ENCODE results near the gene MAGI2. TPM values are rescaled to one million over a fixed set of nuclear protein-coding genes. Genes with fewer than 3 reads are reported as not detected.

The MAGI2 gene
- total RNA-seq, 1 donor from 2014 or later: 5.8 TPM

- Mint-ChIP-seq H3K4me3 (ENCODE audit: unreplicated experiment) (no peak overlapping the region), H3K4me1 (ENCODE audit: low read depth) (peaks cover 8% of the 10 kb centered on the region), H3K36me3 (ENCODE audit: low read depth) (peaks cover 1% of the 10 kb centered on the region), H3K27me3 (ENCODE audit: low read depth) (peaks cover 1% of the 10 kb centered on the region), H3K27ac (ENCODE audit: unreplicated experiment) (no peak overlapping the region), H3K9me3 (ENCODE audit: low read depth) (peaks cover 5% of the 10 kb centered on the region)
- no peak for DNase-seq (ENCODE audit: low spot score)
- TF ChIP-seq, protein P1, sequence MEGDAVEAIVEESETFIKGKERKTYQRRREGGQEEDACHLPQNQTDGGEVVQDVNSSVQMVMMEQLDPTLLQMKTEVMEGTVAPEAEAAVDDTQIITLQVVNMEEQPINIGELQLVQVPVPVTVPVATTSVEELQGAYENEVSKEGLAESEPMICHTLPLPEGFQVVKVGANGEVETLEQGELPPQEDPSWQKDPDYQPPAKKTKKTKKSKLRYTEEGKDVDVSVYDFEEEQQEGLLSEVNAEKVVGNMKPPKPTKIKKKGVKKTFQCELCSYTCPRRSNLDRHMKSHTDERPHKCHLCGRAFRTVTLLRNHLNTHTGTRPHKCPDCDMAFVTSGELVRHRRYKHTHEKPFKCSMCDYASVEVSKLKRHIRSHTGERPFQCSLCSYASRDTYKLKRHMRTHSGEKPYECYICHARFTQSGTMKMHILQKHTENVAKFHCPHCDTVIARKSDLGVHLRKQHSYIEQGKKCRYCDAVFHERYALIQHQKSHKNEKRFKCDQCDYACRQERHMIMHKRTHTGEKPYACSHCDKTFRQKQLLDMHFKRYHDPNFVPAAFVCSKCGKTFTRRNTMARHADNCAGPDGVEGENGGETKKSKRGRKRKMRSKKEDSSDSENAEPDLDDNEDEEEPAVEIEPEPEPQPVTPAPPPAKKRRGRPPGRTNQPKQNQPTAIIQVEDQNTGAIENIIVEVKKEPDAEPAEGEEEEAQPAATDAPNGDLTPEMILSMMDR (IDR thresholded peaks at IDR 0.05): no peak
Measured at GRCh38 chr7:78662939-78663338, 790.5 kb downstream of the MAGI2 start.

GRCh38 chr7:78649976-78650375 is 803.5 kb downstream of the MAGI2 start:
- TF ChIP-seq, protein P1 (IDR thresholded peaks at IDR 0.05): no peak
- no peak for DNase-seq (ENCODE audit: low spot score)
- Mint-ChIP-seq H3K4me1 (ENCODE audit: low read depth) (no peaks in the 10 kb centered on the region), H3K36me3 (ENCODE audit: low read depth) (no peaks in the 10 kb centered on the region), H3K9me3 (ENCODE audit: low read depth) (peaks cover 16% of the 10 kb centered on the region), H3K4me3 (ENCODE audit: unreplicated experiment) (no peak overlapping the region), H3K27ac (ENCODE audit: unreplicated experiment) (no peak overlapping the region), H3K27me3 (ENCODE audit: low read depth) (no peaks in the 10 kb centered on the region)

GRCh38 chr7:78649236-78649635 is 804.2 kb downstream of the MAGI2 start:
- H3K27me3 Mint-ChIP-seq (ENCODE audit: low read depth): peaks cover 3% of the 10 kb centered on the region
- peaks cover 16% of the 10 kb centered on the region for H3K9me3 Mint-ChIP-seq (ENCODE audit: low read depth)
- TF ChIP-seq, protein P1 (IDR thresholded peaks at IDR 0.05): no peak
- no peak overlapping the region for H3K27ac Mint-ChIP-seq (ENCODE audit: unreplicated experiment)
- no peaks in the 10 kb centered on the region for H3K36me3 Mint-ChIP-seq (ENCODE audit: low read depth)
- DNase-seq (ENCODE audit: low spot score): no peak
- no peak overlapping the region for H3K4me3 Mint-ChIP-seq (ENCODE audit: unreplicated experiment)
- no peaks in the 10 kb centered on the region for H3K4me1 Mint-ChIP-seq (ENCODE audit: low read depth)

GRCh38 chr7:78642751-78643150 is 810.7 kb downstream of the MAGI2 start:
- TF ChIP-seq, protein P1 (IDR thresholded peaks at IDR 0.05): no peak
- Mint-ChIP-seq H3K36me3 (ENCODE audit: low read depth) (no peaks in the 10 kb centered on the region), H3K4me1 (ENCODE audit: low read depth) (no peaks in the 10 kb centered on the region), H3K27me3 (ENCODE audit: low read depth) (peaks cover 3% of the 10 kb centered on the region), H3K4me3 (ENCODE audit: unreplicated experiment) (no peak overlapping the region), H3K9me3 (ENCODE audit: low read depth) (no peaks in the 10 kb centered on the region), H3K27ac (ENCODE audit: unreplicated experiment) (no peak overlapping the region)
- no peak for DNase-seq (ENCODE audit: low spot score)

- H3K9me3 Mint-ChIP-seq (ENCODE audit: low read depth): no peaks in the 10 kb centered on the region
- H3K27ac Mint-ChIP-seq (ENCODE audit: unreplicated experiment): no peak overlapping the region
- no peaks in the 10 kb centered on the region for H3K36me3 Mint-ChIP-seq (ENCODE audit: low read depth)
- TF ChIP-seq, protein P1 (IDR thresholded peaks at IDR 0.05): no peak
- no peak for DNase-seq (ENCODE audit: low spot score)
- no peaks in the 10 kb centered on the region for H3K27me3 Mint-ChIP-seq (ENCODE audit: low read depth)
- H3K4me1 Mint-ChIP-seq (ENCODE audit: low read depth): no peaks in the 10 kb centered on the region
- H3K4me3 Mint-ChIP-seq (ENCODE audit: unreplicated experiment): no peak overlapping the region
Measured at GRCh38 chr7:78638364-78638763, 815.1 kb downstream of the MAGI2 start.

Measured in chondrocyte (in vitro differentiated cells).